Measurements from ENCODE around the gene TDRD9.

GRCh38 chr14:103879570-103880347, 48.5 kb upstream of the TDRD9 start:
- TF ChIP-seq POLR2AphosphoS5 (IDR thresholded peaks at IDR 0.05; ENCODE audit: low read depth, low read length): no peak
- TF ChIP-seq SIN3A (IDR thresholded peaks at IDR 0.05; ENCODE audit: borderline replicate concordance, insufficient read depth, low read length): no peak
- TF ChIP-seq REST (IDR thresholded peaks at IDR 0.05; ENCODE audit: insufficient read depth in 1 of 2, low read depth in 2 of 2, low read length in 2 of 2): no peak
- TF ChIP-seq TAF1 (IDR thresholded peaks at IDR 0.05; ENCODE audit: borderline replicate concordance, insufficient read depth, low read length): no peak
- no peak for TF ChIP-seq FOXP2 (optimal IDR thresholded peaks at IDR 0.05; ENCODE audit: borderline replicate concordance, extremely low read depth, extremely low read length, insufficient read depth)
